HG03571 (cell line): ENCODE measurements around the gene LEKR1.
A peak's percentile ranks its signal among the peaks of the same experiment; 100 is the strongest.

ENCODE experiments used
- ATAC-seq: cut with Tn5 transposase; IDR thresholded peaks from one replicate; pipeline ENCODE4 v1.9.1; 2021; ENCODE audit not compliant: unreplicated experiment

LEKR1 gene

DNA sequence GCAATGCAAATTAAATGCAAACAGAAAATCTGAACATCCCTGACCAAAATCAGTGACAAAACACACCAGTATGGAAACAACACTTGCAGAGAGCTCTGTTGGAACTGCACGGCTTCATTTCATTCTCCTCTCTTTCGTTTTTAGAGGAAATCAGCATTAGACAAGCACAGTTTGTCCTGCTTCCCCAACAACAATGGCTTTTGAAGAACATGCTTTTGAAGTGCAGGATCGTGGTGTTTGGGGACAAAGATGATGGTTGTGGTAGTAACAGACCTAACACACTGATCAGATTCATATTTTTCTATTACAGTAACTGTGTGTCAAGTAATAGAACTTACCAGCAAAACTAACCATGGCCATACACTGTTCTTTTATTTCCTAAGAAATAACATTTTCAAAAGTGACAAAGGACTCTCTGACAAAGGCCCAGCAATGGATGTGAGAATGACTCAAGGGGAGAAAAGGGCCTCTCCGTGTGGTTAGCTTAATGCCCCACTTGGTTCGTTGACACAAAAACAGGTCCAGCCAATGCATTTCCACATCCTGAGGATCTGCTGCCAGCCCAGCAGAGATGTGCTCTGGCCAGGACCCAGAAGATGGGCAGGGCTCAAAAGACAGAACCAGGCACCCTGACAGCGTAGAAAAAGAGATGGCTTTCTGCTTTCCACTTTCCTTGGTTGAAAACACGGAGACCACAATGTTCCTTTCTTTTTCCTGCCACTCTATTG lies 249.7 kb downstream of the LEKR1 start:
- no peak for ATAC-seq

DNA sequence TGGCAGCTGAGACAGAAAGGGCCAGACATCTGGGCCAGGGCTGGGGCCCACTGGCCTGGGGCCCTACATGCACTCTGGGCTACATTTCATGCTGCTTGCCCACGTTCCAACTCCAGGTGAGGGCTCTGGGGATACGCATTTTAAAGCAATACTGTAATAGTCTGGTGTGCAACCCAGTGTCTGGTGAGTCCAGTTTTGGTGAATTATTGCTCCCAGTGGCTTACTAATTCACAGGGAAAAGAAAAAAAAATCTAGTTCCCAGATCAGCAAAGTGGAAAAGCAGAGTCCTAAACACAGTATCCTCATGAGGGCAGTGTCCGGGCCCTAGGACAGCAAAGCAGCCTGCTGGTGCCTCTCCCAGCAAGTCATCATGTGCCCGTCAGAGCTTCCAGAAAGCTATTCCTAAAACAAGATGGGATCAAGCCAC lies 251.4 kb downstream of the LEKR1 start:
- ATAC-seq, result no peak

DNA sequence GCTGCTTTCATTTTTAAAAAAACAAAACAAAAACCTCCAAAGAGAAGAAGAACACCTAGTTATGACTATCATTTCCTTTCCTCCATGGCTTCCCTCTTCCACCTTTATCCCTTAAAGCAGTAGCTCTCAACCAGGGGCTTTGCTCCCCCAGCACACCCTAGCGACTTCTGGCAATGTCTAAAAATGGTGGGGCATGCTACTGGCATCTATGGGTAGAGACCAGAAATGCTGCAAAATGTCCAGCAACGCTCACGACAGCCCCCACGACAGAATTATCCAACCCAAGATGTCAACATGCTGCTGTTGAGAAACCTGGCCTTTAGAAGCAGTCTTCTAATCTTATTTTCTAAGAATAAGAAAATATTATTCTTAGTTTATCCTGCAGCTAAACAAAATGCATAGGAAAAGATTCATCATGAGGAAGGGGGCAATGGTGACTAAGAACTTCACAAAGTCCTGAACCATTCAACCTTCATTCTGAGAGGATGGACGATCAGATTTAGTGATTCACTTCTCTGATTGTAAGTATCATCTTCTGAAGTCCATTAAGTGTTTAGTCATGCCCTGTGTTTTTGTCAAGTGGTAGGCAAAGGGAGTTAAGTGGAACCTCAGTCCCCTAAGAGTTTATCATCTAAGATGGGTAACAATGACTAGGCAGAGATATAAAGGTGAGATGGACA lies 252.1 kb downstream of the LEKR1 start:
- no peak for ATAC-seq

DNA sequence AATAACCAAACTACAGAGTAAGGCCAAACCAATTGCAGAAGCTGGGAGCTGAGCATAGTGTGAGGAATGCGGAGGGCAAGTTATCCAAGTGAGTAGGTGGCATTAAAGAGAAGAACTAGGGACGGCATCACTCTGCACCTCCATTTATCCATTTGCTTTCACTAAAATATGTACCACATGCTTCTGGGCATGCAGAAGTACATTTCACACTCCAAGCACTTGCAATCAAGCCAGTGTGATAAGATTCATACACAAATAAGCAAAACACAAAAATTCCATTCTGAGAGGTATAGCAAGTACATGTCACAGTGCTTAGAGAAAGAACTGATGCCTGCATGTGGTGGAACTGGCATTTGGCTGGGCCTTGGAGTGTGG lies 252.6 kb downstream of the LEKR1 start:
- no peak for ATAC-seq

DNA sequence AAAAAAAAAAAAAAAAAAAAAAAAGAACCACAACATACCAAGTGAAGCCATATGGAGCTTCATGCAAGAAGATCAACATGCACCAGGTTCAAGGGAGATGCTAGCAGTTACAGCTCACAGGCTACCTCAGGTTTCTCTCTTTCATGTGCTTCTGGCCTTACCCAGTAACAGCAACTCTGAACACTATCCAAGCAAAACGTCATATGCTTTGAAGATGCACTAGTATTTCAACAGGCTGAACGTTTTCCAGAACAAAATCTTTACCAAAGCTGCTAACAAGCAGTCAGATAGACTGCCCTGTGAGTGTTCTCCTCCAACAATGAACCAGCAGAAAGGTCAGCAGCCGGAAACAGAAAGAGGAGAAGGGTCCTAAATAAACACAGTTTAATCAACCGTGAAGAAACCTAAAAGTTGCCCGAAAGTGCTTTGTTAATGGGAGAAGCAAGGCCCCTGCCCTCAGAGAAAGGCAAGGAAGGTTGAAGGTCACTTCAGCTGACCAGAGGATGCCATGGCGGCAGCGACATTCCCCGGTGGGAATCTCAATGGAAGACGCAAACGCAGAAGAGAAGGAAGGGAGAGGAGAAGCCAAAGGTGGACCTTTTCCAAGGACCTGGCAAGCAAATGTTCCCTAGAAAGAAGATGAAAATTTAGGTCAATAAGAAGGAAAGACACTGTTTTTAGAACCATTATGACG lies 253.7 kb downstream of the LEKR1 start:
- ATAC-seq, result no peak

DNA sequence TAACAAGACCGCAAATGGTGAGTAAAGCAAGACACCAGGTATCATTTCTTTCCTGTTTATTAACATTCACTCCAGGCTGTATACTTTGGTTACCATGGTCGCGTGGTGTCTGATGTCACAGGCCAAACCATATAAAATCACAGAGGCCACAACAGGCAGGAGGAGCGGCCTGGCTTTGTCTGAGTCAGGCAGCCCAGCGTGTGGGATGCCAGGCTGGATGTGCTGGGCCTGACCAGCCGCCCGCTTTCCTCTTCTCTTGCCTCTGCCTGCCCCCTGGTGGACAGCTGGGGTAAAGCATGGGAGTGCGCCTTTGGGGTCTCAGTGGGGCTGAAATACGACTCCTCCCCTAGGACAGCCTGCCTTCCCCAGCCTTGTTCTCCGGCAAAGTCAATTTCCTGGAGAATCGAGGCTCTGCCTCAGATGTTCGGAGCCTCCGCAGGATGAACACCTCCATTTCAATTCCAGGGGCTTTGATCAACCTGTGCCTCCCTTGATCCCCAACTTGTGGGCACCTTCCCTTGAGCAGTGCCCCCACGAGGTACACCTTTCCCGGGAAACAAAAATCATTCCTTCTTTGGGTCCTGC lies 255.6 kb downstream of the LEKR1 start:
- ATAC-seq, result peak; percentile 84

DNA sequence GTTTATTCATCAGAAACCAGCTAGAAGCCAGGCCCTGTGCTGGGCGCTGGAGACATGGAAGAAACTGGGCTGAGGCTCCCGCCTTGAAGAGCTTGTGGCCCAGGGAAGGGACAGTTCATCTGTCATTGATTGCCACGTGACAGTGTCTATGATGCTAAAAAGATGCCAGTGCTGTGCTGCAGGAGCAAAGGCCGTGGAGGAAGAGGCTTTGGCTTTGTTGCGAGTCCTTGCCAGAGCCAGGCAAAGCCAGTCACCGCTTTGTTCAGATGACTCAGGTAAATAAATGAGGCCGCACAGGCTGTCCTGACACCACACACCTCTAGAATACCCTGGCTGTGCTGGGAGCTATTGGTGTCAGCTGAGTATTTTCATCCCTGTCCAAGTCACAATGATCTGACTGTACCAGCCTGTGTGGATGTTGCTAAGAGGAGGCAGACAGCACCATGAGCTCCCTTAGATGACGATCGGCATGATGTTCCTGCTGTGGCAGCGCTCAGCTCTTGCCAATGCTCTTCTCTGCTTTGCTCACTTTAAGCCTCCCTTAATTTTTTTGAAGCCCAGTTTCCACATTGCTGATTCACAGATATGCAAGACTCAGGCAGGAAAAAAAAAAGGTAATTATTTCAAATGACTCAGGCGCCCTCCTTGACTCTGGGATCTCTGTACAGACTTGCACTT lies 256.3 kb downstream of the LEKR1 start:
- ATAC-seq, result no peak

DNA sequence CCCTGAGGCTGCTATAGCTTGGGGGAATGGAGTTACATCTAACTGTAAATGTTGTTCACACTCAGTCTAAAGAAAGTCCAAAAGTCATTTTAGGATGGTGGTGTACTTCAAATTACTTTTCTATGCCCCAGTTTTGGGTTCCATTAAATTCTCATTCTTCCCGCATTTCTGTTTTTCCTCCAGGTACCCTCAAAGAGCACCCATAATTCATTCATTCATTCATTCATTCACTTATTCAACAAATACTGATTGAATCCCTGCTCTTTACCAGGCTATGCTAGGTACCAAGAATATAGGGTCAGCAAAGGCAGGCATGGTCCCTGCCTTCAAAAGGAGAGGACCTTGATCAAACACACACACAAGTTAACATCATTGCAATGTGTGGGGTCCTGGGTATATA lies 257.7 kb downstream of the LEKR1 start:
- no peak for ATAC-seq

DNA sequence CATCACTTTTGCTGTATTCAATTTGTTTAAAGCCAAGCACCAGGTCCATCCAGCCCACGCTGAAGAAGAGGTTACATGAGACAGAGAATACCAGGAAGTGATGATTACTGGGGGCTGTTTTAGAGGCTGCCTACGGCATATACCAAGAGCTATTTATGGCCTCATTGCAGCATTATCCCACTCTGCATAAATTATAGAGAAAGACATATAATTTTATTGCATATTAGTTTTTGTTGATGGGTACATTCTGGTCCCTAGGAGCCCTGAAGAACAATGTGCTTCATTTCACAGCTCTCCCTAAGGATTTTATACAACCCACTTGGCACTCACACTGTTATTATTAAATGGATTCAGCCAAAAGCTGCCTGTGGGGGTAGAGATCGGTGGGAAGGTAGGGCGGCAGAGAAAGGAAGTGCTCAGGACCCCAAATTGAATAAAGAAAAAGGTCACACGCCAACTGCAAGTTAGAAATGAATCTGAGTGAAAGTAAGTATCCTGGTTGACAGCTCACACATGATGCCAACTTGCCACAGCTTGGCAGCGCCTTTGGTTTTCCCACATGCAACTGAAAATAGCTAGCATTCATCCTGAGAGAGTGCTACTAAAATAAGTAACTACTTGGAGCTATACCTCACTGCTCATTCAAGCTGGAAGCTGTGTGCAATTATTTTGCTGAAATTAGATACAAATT lies 260.1 kb downstream of the LEKR1 start:
- no peak for ATAC-seq

DNA sequence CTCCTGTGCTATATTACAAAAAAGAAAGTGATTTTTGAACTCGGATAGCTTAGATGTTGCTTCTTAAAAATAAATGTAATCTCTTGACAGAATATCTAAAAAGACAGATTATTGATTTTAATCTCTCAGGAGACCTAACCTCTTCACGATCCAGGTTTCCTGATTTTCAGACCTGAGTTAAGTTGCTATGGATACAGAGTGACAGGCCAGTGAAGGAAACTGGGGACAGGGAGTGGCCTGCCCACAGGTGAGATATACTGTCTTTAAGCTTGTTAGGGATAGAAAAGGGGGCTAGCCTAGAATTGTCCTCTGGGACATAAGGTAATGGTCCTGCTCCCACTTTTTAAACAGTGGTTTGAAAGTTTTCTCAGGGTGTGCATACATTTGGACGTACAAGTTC lies 260.6 kb downstream of the LEKR1 start:
- ATAC-seq, result no peak

DNA sequence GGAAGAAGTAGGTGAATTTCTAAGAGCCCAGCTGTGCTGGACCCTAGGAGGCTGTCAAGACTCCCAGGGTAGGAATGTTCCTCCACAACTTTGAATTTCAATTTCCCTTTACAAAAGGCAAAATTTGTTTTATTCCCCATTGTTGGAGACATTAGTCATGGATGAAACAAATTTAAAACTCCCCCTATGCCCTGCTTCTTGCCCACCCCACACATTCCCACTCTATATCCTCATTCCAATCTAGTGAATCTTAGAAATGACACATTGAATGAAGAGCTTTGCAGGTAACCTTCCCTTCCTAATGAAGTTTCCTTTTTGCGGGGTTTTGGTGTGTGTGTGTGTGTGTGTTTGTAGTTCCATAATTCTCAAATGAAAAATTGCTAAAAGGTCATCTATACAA lies 261.2 kb downstream of the LEKR1 start:
- no peak for ATAC-seq

DNA sequence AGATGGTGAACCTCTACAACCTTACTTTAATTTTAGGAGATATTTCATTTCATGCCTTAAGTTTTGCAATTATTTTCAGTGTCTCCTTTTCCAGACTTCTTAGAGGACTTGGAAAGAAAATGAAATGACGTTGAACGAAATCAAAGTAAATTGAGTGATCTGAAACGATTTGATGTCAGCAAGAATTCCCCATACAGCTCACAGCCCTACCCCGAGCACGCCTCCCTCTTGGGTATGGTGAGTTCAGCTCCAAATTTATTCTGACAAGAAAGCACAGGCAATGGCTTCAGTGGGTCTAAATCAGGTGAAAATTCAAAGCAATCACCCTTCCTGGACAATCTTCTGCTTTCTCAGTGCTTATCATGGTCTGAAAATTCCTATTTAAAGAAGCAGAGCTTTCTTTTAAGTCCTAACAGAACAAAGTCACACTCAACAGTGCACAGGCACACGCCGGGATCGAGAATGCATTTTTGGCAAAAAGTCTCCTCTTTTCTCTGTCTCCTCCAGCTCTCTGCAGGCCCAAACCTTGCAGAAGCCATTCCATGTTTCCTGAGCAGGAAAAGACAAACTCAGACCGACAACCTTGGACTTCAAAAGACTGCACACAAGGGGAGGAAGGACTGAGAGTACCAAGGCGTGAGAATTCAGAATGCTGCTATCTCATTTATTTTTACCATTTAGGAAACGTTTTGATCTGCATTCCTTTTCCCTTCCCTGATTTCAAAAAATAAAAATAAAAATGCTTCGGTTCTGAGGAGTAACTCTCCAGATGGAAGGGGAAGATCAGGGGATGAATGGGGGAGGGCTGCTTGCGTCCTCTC lies 261.8 kb downstream of the LEKR1 start:
- no peak for ATAC-seq

DNA sequence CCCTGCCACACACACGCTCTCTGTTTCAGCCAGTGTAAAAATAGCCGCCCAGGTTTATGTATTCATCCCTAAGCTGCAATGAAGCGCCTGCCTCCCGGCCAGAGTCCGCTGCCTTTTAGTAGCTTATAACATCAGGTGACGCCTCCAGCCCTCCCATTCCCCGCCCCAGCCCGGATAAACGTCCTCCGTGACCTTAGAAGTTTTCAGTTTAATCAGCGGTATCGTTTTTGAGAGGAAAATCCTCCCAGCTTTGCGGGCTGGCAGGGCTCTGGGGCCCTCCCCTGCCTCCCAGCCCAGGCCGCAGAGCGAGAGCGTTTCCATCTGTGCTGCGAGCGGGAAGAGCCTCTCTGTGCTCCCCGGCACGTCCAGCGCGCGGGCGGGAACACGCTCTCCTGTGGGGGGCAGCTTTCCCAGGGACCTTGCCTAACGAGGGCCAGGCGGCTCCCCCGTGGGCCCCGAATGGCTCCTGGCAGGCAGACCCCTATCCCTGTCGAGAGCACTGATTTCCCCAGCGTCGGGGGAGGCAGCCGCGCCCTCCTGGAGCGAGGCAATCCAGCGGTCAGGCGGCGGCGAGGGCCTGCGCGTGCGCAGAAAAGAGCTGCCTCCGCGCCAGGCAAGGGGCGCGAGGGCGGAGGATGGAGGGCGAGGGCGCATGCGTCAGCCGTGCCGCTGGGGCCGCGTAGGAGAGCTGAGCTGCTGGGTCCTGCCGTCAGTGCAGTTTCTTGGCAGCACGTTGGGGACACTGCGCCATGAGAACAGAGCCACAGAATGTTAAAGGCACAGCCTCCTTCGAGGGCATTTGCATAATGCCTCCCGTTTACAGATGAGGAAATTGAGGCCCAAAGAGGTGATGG lies 262.7 kb downstream of the LEKR1 start:
- peak; percentile 72 for ATAC-seq

DNA sequence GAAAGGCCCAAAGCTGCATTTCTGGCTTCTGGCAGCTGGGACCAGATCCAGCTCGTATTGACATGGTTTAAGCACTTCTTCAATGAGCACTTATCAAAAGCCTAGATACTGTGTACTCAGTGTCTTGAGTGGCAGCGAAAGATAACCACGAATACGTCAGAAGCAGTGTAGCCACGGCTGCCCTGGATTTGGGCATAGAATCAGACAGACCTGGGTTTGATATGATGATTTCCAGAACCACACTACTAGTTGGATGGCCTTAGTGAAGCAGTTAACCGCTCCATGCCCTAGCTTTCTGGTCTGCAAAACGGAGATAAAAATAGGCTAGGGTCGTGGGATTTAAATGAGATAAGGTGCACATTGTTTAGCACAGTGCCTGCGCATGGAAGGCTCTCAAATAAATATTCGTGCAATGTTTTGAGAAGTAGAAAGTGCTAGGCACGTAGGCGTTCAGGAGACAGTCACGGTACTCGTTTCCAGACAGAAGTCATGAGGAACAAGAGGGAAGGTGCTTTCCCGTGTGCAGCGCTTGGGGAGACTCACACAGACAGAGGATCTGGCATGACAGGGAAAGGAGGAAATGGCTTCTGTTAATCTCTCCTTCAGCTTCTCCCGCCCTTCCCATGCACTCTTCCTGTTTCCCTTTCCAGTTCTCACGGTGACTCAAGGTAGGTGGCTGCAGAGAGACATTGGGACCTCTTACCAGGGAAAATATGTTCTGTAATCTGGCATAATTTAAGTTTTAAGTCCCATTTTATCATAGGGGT lies 263.5 kb downstream of the LEKR1 start:
- peak; percentile 16 for ATAC-seq

DNA sequence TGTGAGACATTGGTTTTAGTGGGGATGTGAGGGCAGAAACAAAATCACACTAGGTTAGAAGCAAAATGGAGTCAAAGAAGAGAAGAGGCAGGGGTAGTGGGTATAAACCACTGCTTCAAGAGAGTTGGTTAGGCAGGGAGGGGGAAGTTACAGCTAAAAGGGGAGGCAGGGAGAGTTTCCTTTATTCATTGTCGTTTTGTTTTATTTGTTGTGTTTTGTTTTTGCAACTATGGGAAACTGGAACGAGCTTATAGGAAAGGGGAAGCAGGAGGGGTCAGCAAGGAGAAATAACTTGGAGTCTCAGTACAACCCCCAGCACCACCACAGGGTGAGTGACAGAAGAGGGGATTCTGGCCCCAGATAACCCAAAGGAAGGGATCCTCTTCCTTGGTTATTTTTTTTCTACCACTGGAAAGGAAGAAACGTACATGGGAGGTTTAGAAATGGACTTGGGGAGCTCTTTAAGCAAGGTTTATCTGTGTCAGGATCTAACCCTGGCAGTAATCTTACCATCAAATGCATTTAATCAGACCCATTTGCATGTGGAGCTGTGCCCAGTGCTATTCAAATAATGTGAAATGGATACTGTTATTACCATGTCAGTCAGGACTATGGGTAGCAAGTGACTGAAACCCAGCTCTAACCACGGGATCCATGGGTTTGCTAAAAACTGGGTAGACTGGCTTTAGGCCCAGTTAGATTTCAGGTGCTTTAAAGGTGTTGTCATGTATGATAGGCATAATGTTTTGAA lies 265.1 kb downstream of the LEKR1 start:
- no peak for ATAC-seq

DNA sequence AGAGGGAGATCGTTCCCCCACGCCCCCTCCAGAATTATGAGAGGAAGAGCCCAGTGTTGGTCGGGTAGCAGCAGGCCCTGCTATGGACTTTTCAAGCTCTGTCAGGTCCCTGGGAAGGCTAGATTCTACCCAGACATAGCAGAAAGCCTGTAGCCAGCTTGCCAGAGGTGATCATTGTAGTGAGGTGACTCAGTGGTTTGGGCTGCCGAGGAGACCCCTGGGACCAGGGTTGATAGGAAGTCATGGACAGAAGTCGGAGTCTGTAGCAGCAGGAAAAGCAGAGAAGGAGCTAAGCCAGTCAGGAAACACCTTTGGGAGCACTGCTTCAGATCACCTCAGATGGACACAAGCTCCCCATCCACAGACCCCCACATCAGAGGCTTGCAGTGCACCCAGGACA lies 266.1 kb downstream of the LEKR1 start:
- ATAC-seq, result no peak

DNA sequence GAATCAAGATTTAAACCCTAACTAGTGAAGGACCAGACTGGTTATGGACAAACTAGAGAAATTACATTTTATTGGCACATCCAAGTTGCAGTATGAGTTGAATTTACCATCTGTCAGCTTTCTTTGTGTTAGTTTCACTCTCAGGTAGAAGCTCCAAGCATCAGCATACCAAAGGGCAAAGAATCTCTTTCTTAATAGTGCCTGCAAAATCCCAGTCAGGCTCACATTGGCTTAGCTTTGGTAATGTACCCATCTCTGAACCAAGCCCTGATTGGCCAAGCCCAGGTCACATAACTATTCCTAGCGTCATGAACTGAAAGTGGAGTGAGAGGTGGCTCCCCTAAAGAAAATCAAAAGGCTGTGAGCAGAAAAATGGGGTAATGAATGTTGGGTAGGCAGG lies 266.9 kb downstream of the LEKR1 start:
- ATAC-seq, result no peak
